ENCODE data around the gene ARRDC2. TPM values are rescaled to one million over a fixed set of nuclear protein-coding genes. Genes with fewer than 3 reads are reported as not detected.
A peak's percentile ranks its signal among the peaks of the same experiment; 100 is the strongest.
"Not testable (repeated sequence)": the region's sequence is repeated elsewhere in the genome, so short reads cannot be mapped to it uniquely, and the experiment has no call there.

ARRDC2 gene
- total and polyA plus RNA-seq, 9 of the 15 experiments (the other 6 are each of a cell fraction or from before 2014, with no cell fraction given): 1.9 to 27.4 (median 15.2) TPM

DNA sequence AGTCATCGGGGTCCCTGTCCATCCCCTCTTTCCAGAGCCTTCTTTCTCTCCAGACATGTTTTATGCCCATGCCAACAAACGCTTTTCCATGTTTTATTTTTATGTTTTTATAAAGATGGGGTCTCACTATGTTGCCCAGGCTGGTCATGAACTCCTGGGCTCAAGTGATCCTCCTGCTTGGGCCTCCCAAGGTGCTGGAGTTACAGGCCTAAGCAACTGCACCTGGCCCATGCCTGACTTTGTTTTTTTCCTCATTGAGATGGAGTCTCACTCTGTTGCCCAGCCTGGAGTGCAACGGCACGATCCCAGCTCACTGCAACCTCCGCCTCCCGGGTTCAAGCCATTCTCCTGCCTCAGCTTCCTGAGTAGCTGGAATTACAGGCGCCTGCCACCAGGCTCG, 21.4 kb upstream of the ARRDC2 start:
- DNase-seq (ENCODE audit: extremely low read depth in 1 of 4, low spot score in 3 of 4); FAIRE-seq; H3K4me3 ChIP-seq; H2AFZ ChIP-seq (ENCODE audit: low read depth, low read length); in situ Hi-C loops (cut with MboI); H3K27ac ChIP-seq (ENCODE audit: extremely low read depth, low read depth, low read length); POLR2A ChIA-PET; ATAC-seq; H3K9ac ChIP-seq (ENCODE audit: insufficient read depth in 1 of 2, low read depth in 2 of 2, low read length in 2 of 2); CTCF ChIA-PET (ENCODE audit: low intra/inter-chr PET ratio); H3K9me1 ChIP-seq (ENCODE audit: control insufficient read depth, insufficient read depth, low read length); H3K36me3 ChIP-seq (ENCODE audit: control insufficient read depth, insufficient read depth, low read length); H4K20me1 ChIP-seq (replicated peaks; ENCODE audit: control insufficient read depth, insufficient read depth, low read length); H3K79me2 ChIP-seq (ENCODE audit: control insufficient read depth, insufficient read depth, low read length); H3K9me3 ChIP-seq (replicated peaks; ENCODE audit: control insufficient read depth, insufficient read depth, low read depth, low read length); intact Hi-C loops (cut with micrococcal nuclease); H3K4me2 ChIP-seq (ENCODE audit: insufficient read depth, low read length); BruUV-seq (replicated peaks): not testable (repeated sequence)
- peak; percentile 89 for TF ChIP-seq ZNF121 (CRISPR knock-in tag; conservative IDR thresholded peaks at IDR 0.05)
- WGBS (ENCODE audit: insufficient coverage, low coverage, missing lambda C conversion rate): 74% methylated on average over 8 of the region's 8 CpGs
- Histone ChIP-seq H3K4me1 (replicated peaks in 1 of 2; ENCODE audit: control insufficient read depth in 2 of 2, insufficient read depth in 2 of 2, low read length in 2 of 2) (peaks cover 7 to 28% of the 10 kb centered on the region in 2 experiments; a peak in 4 of 5 replicates), H3K27me3 (ENCODE audit: control insufficient read depth in 2 of 2, insufficient read depth in 2 of 2, low read length in 2 of 2) (peaks cover 3 to 11% of the 10 kb centered on the region in 2 experiments; a peak in 4 of 5 replicates)

DNA sequence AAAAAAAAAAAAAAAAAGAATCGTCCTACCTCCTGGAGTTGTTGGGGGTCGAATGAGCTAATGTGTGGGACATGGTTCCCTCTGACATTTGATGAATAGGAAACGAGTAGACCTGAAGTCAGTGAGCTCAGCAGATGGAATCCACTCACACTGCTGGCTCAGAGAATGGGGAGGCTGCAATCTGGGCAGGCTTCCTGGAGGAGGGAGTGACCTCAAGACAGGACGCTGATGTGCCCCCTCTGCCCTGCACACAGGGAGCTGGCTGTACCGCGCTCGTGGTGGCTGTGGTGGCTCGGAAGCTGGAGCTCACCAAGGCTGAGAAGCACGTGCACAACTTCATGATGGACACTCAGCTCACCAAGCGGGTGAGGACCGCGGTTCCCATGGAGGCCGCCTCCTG, 19.8 kb upstream of the ARRDC2 start:
- CTCF ChIA-PET (ENCODE audit: low intra/inter-chr PET ratio): no interaction called here
- WGBS (ENCODE audit: insufficient coverage, low coverage, missing lambda C conversion rate): 56% methylated on average over 9 of the region's 13 CpGs
- POLR2A ChIA-PET: interaction anchor here (0.5 to 0.6 kb wide), 2 partner anchors 401 to 467 kb away, joined by 3 to 4 read pairs; no protein-coding TSS in a partner anchor

More for the DNA sequence above, 19.8 kb upstream of the ARRDC2 start:
- no peaks in the 10 kb centered on the region for H3K27me3 ChIP-seq (ENCODE audit: control insufficient read depth in 2 of 2, insufficient read depth in 2 of 2, low read length in 2 of 2)
- in situ Hi-C loops (cut with MboI): no loop called here
- no peak overlapping the region for H3K27ac ChIP-seq (ENCODE audit: extremely low read depth, low read depth, low read length)
- H3K9me1 ChIP-seq (ENCODE audit: control insufficient read depth, insufficient read depth, low read length): no peaks in the 10 kb centered on the region
- TF ChIP-seq RCOR1 (IDR thresholded peaks at IDR 0.05; ENCODE audit: borderline replicate concordance in 1 of 2, low read depth in 2 of 2, low read length in 2 of 2) (0 out of 4 replicates have a peak, but pooled peaks of 1 of the 2 experiments have one; percentile 10), BCOR (IDR thresholded peaks at IDR 0.05) (peak; percentile 38; the same call in 1 of the 2 replicates), ZNF699 (CRISPR knock-in tag; IDR thresholded peaks at IDR 0.05; ENCODE audit: insufficient replicate concordance) (no peak), ZFP36 (IDR thresholded peaks at IDR 0.05; ENCODE audit: low read depth, low read length, partially characterized antibody) (peak; percentile 97)
- H3K4me1 ChIP-seq (replicated peaks in 1 of 2; ENCODE audit: control insufficient read depth in 2 of 2, insufficient read depth in 2 of 2, low read length in 2 of 2): peaks cover 7 to 24% of the 10 kb centered on the region in 2 experiments; a peak in 4 of 5 replicates
- no peak for FAIRE-seq
- H3K4me2 ChIP-seq (ENCODE audit: insufficient read depth, low read length): no peak overlapping the region
- no peak for DNase-seq (ENCODE audit: extremely low read depth in 1 of 4, low spot score in 3 of 4)
- BruUV-seq (replicated peaks): no TSS peak
- H4K20me1 ChIP-seq (replicated peaks; ENCODE audit: control insufficient read depth, insufficient read depth, low read length): no peaks in the 10 kb centered on the region
- H3K36me3 ChIP-seq (ENCODE audit: control insufficient read depth, insufficient read depth, low read length): no peaks in the 10 kb centered on the region
- H3K9me3 ChIP-seq (replicated peaks; ENCODE audit: control insufficient read depth, insufficient read depth, low read depth, low read length): no peaks in the 10 kb centered on the region
- H3K79me2 ChIP-seq (ENCODE audit: control insufficient read depth, insufficient read depth, low read length): no peaks in the 10 kb centered on the region
- no peak for ATAC-seq
- intact Hi-C loops (cut with micrococcal nuclease): no loop called here
- H3K4me3 ChIP-seq: no peak overlapping the region
- H2AFZ ChIP-seq (ENCODE audit: low read depth, low read length): no peak overlapping the region
- peak overlapping the region in 1 of 2 experiments; percentile 8; a peak in 2 of 4 replicates for H3K9ac ChIP-seq (ENCODE audit: insufficient read depth in 1 of 2, low read depth in 2 of 2, low read length in 2 of 2)
